Osteocyte (in vitro differentiated cells): ENCODE data around the gene LCOR. TPM values are rescaled to one million over a fixed set of nuclear protein-coding genes. Genes with fewer than 3 reads are reported as not detected.

Experiments
- DNase-seq: peaks from one replicate; pipeline ENCODE4 v3.0.0; 2021; ENCODE audit warnings: mixed read lengths; ENCODE audit not compliant: unreplicated experiment; ENCODE audit errors: extremely low spot score
- H3K27ac Mint-ChIP-seq: one replicate; pipeline ENCODE4 v1.8.0; 2021; ENCODE audit warnings: mild to moderate bottlenecking, mixed read lengths; ENCODE audit not compliant: unreplicated experiment
- H3K27me3 Mint-ChIP-seq: one replicate; pipeline ENCODE4 v1.8.0; 2021; ENCODE audit warnings: mixed read lengths; ENCODE audit not compliant: unreplicated experiment
- H3K36me3 Mint-ChIP-seq: one replicate; pipeline ENCODE4 v1.8.0; 2021; ENCODE audit warnings: mixed read lengths; ENCODE audit not compliant: unreplicated experiment
- H3K4me1 Mint-ChIP-seq: one replicate; pipeline ENCODE4 v1.8.0; 2021; ENCODE audit warnings: mixed read lengths; ENCODE audit not compliant: unreplicated experiment
- H3K4me3 Mint-ChIP-seq: one replicate; pipeline ENCODE4 v1.8.0; 2021; ENCODE audit warnings: mild to moderate bottlenecking, moderate library complexity, mixed read lengths; ENCODE audit not compliant: unreplicated experiment
- H3K9me3 Mint-ChIP-seq: one replicate; pipeline ENCODE4 v1.8.0; 2021; ENCODE audit warnings: mixed read lengths; ENCODE audit not compliant: unreplicated experiment
- CTCF ChIP-seq: fragments of 200-600 bp; sonication (generic); IDR thresholded peaks from 2 replicates; pipeline ENCODE4 v1.5.0; 2021; ENCODE audit warnings: antibody characterized with exemption, mild to moderate bottlenecking, moderate library complexity
- total RNA-seq: library from RNA; stranded (reverse); gene quantifications from 2 replicates; pipeline ENCODE4 v1.2.1, GENCODE V29; 2021

LCOR gene
- total RNA-seq, 1 donor from 2014 or later, result 22.6 TPM

- H3K36me3 Mint-ChIP-seq, result no peaks in the 10 kb centered on the region
- H3K9me3 Mint-ChIP-seq, result no peaks in the 10 kb centered on the region
- no peak for TF ChIP-seq CTCF
- no peaks in the 10 kb centered on the region for H3K27me3 Mint-ChIP-seq
- no peak overlapping the region for H3K4me3 Mint-ChIP-seq
- no peak for DNase-seq
- H3K4me1 Mint-ChIP-seq, result peaks cover 9% of the 10 kb centered on the region
- no peak overlapping the region for H3K27ac Mint-ChIP-seq
Observed at GRCh38 chr10:96973809-96974747, 142.0 kb downstream of the LCOR start.

- Mint-ChIP-seq H3K27ac (no peak overlapping the region), H3K4me1 (peaks cover 9% of the 10 kb centered on the region), H3K9me3 (no peaks in the 10 kb centered on the region), H3K36me3 (no peaks in the 10 kb centered on the region), H3K4me3 (no peak overlapping the region), H3K27me3 (no peaks in the 10 kb centered on the region)
- DNase-seq, result no peak
- TF ChIP-seq CTCF, result no peak
Observed at GRCh38 chr10:96975136-96975535, 143.0 kb downstream of the LCOR start.

DNA sequence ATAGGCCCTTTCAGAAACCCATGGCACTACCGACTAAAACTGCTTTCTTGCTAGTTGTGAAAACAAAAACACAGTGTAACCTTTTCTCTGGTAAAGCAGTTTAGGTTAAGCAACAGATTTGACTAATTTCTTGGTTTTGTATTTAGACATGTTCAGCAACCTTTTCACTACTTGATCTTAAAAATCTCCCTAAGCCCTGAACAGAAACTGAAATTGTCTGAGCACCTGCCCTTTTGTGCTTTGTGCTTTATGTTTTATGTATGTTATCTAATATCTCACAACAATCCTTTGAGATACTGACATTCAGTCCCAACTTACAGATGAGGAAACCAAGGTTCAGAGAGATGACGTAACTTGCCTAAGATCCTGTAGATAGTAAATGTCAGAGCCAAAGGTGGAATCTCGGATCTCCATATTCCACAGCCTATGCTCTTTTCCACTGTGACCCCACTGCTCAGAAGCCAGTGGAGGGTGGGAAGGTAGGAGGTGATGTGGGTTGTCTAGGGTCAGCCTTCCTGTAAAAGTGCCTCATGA, 146.6 kb downstream of the LCOR start:
- no peaks in the 10 kb centered on the region for H3K9me3 Mint-ChIP-seq
- no peak for DNase-seq
- TF ChIP-seq CTCF, result no peak
- no peak overlapping the region for H3K4me3 Mint-ChIP-seq
- peaks cover 26% of the 10 kb centered on the region for H3K36me3 Mint-ChIP-seq
- H3K27me3 Mint-ChIP-seq, result no peaks in the 10 kb centered on the region
- peaks cover 9% of the 10 kb centered on the region for H3K4me1 Mint-ChIP-seq
- no peak overlapping the region for H3K27ac Mint-ChIP-seq

- Mint-ChIP-seq H3K9me3 (no peaks in the 10 kb centered on the region), H3K36me3 (peaks cover 30% of the 10 kb centered on the region), H3K4me1 (no peaks in the 10 kb centered on the region), H3K27ac (no peak overlapping the region), H3K4me3 (no peak overlapping the region), H3K27me3 (no peaks in the 10 kb centered on the region)
- DNase-seq, result no peak
- no peak for TF ChIP-seq CTCF
Observed at GRCh38 chr10:96982149-96982930, 150.2 kb downstream of the LCOR start.
